GM18909 (cell line): ENCODE measurements around the gene SCGB1C1.
"Not testable (repeated sequence)": the region's sequence is repeated elsewhere in the genome, so short reads cannot be mapped to it uniquely, and the experiment has no call there.

Experiments used
- ATAC-seq: cut with Tn5 transposase; IDR thresholded peaks from one replicate; pipeline ENCODE4 v1.9.1; 2021; ENCODE audit warnings: mild to moderate bottlenecking; ENCODE audit not compliant: unreplicated experiment, poor library complexity

SCGB1C1 gene

GRCh38 chr11:216081-216974, 23.4 kb downstream of the SCGB1C1 start:
- no peak for ATAC-seq

- ATAC-seq: no peak
Observed at GRCh38 chr11:217704-218103, 24.8 kb downstream of the SCGB1C1 start.

GRCh38 chr11:218815-219593, 26.1 kb downstream of the SCGB1C1 start:
- no peak for ATAC-seq

DNA sequence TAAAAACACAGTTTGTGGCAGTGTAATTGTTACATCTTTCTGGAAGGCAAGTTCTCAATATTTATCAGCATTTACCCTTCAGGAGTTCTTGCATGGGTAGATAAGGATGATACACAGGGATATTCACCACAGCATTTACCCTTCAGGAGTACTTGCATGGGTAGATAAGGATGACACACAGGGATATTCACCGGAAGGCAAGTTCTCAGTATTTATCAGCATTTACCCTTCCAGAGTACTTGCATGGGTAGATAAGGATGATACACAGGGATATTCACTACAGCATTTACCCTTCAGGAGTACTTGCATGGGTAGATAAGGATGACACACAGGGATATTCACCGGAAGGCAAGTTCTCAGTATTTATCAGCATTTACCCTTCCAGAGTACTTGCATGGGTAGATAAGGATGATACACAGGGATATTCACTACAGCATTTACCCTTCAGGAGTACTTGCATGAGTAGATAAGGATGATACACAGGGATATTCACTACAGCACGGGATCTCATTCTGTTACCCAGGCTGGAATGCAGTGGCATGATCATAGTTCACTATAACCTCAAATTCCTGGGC, 27.9 kb downstream of the SCGB1C1 start:
- not testable (repeated sequence) for ATAC-seq

DNA sequence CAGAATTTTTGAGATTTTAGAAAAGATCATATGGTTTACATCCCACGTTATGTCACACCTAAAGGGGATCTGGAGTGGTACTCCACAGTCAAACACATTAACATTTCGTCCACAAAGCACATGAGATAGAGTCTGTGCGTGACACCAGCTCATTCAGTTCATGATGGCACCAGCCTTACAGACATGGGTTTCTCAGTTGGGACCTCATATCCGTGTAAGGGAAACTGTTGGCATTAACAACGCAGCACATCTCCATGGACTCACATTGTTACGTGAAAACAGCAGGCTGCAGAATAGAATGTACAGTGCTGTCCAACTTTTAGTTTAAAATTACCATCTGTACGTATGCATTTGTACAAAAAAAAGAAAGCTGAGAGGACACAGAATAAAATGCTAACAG, 28.7 kb downstream of the SCGB1C1 start:
- no peak for ATAC-seq

DNA sequence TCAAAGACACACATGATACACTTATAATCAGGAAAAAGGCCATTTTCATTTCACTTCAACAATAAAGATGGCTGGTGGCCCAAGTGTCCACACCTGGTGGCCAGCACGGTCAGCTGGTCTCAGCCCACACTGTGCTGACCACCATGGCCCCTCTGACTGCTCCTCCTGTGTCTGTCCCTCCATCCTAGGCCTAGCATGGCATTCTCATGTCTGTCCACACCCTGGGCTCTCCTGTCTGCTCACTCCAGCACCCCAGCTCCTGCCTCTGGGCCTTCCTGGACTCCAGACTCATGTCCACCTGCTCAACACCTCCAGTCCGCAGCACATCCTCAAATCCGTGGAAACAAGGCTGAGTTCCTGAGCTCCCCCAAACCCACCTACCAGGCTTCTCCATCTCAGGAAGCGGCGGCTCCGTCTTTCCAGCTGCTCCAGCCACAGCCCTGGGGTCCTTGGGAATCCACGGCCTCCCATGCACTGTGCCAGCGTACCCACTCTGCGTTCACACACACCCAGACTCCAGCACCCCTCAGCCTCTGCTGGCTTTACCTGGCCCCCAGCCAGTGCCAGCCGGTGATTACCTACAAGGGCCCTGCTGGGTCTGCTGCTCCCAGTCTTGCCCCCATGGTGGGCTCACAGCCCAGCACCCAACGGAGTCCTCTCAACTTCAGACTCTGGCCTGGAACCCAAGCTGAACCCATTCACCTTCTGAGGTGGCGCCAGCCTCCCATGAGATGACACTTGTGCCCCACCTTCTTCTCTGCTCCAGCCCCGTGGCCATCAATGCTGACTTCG, 29.3 kb downstream of the SCGB1C1 start:
- ATAC-seq: no peak

DNA sequence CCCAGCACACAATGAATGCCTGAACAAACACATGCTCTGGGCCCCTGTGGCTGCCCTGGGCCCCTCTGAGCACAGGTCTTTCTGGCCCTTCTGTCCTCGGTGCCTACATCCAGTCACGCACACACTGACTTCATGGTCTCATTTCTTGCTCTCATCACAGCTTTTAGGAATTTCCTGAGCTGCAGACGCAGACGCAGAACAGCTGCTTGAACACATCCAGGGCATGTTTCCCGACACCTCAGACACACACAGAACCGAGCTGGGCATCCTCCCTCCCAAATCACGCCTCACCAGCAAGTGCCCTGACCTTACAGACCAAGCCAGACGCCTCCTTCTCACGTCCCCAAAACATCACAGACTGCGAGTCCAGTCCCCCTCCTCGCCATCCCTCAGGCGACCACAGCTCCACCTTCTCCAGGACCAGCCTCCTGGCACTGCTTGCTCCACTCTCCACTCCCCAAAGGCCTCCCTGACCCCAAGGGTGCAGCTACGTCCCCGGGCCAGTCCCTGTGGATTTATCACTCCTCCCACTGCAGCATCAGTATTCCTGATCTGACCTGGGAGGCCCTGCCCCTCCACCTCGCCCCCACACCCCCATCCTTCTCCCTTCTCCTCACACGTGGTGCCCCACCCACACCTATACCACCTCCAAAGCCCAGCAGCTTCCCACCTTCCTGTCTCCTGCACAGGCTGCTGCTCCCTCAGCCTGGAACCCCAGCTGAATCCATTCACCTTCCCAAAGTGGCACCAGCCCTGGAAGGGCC, 30.3 kb downstream of the SCGB1C1 start:
- ATAC-seq: no peak

DNA sequence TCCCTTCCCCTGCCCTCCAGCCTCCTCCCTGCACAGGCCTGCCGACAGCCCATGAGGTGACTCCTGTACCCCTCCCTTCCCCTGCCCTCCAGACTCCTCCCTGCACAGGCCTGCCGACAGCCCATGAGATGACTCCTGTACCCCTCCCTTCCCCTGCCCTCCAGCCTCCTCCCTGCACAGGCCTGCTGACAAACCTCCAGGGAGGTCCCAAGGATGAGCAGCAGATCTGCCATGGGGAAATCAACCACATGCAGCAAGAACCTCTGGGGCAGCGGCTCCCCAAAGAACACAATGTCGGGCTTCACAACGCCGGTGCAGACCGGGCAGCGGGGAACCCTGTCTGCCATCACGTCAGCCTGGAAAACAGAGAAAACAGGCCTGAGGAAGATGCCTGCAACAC, 31.0 kb downstream of the SCGB1C1 start:
- ATAC-seq: no peak

- ATAC-seq: no peak
Observed at GRCh38 chr11:224424-224823, 31.5 kb downstream of the SCGB1C1 start.

- ATAC-seq: no peak
Observed at GRCh38 chr11:225734-226453, 33.0 kb downstream of the SCGB1C1 start.

DNA sequence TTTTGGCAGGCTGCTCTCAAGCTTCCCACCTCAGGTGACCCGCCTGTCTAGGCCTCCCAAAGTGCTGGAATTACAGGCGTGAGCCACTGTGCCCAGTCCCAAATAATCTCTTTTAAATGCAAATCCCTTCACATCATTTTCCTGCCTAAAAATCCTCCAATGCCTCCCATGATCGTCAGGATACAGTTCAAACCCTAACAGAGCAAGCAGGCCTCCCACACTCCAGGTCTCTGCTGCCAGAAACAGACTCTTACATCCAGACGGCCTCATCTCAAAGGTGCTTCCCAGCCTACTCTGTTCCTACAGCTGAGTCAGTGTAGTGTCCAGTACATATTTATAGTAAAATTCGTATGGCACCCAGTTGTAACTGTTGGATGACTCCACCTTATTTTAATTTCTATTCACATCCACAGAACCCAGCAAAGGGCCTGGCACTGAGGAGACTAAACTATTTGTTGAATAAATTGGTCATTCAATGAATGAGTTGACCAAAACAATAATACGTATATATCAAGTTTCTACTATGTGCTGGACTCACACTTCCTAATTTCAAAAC, 35.0 kb downstream of the SCGB1C1 start:
- ATAC-seq: no peak

DNA sequence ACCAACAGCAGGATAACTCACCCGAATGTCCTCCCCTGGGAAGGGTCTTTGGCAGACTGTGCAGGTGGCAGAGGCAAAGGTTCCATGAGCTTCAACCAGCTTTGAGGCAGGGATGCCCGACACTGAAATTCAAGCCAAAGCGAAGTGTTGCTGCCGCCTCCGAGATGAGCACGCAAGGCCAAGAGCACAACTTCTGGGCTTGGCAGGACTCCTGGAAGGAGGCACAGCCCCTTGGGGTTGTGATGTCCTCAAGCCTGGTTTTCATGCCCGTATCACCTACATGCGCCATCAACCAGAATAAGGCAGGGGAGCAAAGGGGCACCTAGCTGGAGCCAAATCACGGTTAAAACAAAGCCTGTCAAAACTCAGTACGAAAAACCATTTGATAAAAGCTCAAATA, 37.6 kb downstream of the SCGB1C1 start:
- ATAC-seq: no peak

DNA sequence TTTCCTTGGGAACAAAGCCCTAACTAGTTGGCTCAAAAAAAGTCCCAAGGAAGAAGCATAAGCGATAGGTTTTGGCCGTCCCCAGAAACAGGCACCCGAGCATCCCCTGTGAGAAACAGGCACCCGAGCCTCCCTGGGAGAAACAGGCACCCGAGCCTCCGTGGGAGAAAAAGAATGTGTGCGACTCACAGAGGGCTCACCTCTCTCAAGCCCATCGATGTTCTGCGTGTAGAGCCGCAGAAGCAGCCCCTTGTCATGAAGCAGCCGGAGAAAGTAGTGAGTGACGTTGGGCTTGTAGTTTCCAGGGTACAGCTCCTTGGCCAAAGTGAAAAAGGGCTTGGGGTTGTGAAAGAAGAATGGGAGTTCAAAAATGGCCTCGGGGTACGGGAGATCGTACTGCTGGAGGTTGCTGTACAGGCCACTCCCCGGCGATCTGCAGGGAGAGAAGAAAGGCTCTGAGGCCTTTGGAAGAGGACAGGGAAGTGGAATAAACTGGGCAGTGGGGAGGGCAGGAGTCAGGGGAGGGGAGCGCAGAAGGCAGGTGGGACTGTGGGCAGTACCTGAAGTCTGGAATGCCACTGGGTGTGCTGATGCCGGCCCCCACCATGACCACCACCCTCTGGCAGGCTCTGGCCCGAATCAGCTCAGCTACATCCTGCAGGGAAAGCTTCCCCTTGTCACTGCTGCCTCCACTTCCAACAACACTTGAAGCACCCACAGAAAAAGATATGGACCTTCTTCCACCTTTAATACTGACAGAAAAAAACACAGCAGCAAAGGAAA, 40.1 kb downstream of the SCGB1C1 start:
- no peak for ATAC-seq

DNA sequence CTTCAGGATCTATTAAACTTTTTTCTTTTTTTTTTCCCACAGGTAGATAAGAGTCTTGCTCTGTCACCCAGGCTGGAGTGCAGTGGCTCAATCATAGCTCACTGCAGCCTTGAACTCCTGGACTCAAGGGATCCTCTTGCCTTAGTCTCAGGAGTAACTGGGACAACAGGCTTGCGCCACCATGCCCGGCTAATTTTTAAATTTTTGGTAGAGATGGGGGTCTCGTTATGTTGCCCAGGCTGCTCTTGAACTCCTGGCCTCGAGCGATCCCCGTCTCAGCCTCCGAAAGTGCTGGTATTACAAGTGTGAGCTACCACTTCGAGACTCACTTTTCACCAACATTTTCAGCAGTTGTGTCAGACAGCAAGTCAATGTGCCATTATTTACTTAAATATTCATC, 42.3 kb downstream of the SCGB1C1 start:
- ATAC-seq: no peak

- ATAC-seq: peak; percentile 22
Observed at GRCh38 chr11:235609-235996, 42.7 kb downstream of the SCGB1C1 start.

- peak; percentile 78 for ATAC-seq
Observed at GRCh38 chr11:235997-236773, 43.3 kb downstream of the SCGB1C1 start, which contains the start of gene SIRT3. SIRT3 (minus strand) TSS chr11:236342; CDS start chr11:236328, 14 bp downstream.
